ENCODE data around the gene MMAA.

DNA sequence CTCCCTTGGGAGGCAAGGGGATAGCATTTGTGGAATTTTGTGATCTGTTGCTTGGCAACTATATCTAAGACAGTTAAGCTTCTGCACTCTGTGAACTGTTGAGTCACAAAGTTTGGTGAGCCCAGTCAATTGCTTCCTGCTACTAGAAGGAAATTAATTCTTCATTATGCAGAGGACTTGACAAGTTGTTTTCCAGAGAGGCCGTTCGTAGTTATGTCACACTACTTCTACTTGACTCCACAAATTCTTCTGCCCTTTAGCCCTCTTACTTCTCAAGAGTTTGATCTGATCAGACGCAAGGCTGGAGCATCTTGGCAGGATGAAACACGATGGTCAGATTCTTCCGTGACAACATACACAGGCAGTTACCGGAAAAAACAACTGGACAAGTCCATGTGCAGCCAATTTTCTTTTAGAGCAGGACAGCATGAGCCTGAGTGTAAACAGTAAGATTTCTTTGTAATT lies 60.8 kb downstream of the MMAA start, which contains the start of gene C4orf51:
- TF ChIP-seq ZNF211 (tag by site-specific recombination; IDR thresholded peaks at IDR 0.05; ENCODE audit: low read depth) (no peak), KLF16 (tag by site-specific recombination; IDR thresholded peaks at IDR 0.05) (no peak), ZNF16 (tag by site-specific recombination; IDR thresholded peaks at IDR 0.05; ENCODE audit: low read depth) (no peak), ZNF138 (tag by site-specific recombination; IDR thresholded peaks at IDR 0.05; ENCODE audit: borderline replicate concordance) (no peak), ZNF629 (tag by site-specific recombination; IDR thresholded peaks at IDR 0.05) (no peak)
- TF ChIP-seq, protein P1, sequence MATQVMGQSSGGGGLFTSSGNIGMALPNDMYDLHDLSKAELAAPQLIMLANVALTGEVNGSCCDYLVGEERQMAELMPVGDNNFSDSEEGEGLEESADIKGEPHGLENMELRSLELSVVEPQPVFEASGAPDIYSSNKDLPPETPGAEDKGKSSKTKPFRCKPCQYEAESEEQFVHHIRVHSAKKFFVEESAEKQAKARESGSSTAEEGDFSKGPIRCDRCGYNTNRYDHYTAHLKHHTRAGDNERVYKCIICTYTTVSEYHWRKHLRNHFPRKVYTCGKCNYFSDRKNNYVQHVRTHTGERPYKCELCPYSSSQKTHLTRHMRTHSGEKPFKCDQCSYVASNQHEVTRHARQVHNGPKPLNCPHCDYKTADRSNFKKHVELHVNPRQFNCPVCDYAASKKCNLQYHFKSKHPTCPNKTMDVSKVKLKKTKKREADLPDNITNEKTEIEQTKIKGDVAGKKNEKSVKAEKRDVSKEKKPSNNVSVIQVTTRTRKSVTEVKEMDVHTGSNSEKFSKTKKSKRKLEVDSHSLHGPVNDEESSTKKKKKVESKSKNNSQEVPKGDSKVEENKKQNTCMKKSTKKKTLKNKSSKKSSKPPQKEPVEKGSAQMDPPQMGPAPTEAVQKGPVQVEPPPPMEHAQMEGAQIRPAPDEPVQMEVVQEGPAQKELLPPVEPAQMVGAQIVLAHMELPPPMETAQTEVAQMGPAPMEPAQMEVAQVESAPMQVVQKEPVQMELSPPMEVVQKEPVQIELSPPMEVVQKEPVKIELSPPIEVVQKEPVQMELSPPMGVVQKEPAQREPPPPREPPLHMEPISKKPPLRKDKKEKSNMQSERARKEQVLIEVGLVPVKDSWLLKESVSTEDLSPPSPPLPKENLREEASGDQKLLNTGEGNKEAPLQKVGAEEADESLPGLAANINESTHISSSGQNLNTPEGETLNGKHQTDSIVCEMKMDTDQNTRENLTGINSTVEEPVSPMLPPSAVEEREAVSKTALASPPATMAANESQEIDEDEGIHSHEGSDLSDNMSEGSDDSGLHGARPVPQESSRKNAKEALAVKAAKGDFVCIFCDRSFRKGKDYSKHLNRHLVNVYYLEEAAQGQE (tag by site-specific recombination; IDR thresholded peaks at IDR 0.05): no peak
- TF ChIP-seq, protein P2, sequence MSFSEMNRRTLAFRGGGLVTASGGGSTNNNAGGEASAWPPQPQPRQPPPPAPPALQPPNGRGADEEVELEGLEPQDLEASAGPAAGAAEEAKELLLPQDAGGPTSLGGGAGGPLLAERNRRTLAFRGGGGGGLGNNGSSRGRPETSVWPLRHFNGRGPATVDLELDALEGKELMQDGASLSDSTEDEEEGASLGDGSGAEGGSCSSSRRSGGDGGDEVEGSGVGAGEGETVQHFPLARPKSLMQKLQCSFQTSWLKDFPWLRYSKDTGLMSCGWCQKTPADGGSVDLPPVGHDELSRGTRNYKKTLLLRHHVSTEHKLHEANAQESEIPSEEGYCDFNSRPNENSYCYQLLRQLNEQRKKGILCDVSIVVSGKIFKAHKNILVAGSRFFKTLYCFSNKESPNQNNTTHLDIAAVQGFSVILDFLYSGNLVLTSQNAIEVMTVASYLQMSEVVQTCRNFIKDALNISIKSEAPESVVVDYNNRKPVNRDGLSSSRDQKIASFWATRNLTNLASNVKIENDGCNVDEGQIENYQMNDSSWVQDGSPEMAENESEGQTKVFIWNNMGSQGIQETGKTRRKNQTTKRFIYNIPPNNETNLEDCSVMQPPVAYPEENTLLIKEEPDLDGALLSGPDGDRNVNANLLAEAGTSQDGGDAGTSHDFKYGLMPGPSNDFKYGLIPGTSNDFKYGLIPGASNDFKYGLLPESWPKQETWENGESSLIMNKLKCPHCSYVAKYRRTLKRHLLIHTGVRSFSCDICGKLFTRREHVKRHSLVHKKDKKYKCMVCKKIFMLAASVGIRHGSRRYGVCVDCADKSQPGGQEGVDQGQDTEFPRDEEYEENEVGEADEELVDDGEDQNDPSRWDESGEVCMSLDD (tag by site-specific recombination; IDR thresholded peaks at IDR 0.05): no peak
- TF ChIP-seq, protein P3, sequence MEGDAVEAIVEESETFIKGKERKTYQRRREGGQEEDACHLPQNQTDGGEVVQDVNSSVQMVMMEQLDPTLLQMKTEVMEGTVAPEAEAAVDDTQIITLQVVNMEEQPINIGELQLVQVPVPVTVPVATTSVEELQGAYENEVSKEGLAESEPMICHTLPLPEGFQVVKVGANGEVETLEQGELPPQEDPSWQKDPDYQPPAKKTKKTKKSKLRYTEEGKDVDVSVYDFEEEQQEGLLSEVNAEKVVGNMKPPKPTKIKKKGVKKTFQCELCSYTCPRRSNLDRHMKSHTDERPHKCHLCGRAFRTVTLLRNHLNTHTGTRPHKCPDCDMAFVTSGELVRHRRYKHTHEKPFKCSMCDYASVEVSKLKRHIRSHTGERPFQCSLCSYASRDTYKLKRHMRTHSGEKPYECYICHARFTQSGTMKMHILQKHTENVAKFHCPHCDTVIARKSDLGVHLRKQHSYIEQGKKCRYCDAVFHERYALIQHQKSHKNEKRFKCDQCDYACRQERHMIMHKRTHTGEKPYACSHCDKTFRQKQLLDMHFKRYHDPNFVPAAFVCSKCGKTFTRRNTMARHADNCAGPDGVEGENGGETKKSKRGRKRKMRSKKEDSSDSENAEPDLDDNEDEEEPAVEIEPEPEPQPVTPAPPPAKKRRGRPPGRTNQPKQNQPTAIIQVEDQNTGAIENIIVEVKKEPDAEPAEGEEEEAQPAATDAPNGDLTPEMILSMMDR (tag by site-specific recombination; IDR thresholded peaks at IDR 0.05): no peak
- TF ChIP-seq, protein P4, sequence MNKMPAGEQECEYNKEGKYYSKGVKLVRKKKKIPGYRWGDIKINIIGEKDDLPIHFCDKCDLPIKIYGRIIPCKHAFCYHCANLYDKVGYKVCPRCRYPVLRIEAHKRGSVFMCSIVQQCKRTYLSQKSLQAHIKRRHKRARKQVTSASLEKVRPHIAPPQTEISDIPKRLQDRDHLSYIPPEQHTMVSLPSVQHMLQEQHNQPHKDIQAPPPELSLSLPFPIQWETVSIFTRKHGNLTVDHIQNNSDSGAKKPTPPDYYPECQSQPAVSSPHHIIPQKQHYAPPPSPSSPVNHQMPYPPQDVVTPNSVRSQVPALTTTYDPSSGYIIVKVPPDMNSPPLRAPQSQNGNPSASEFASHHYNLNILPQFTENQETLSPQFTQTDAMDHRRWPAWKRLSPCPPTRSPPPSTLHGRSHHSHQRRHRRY (tag by site-specific recombination; IDR thresholded peaks at IDR 0.05): no peak

Data from HEK293 (cell line).